ENCODE results near the gene C11orf98. TPM values are rescaled to one million over a fixed set of nuclear protein-coding genes. Genes with fewer than 3 reads are reported as not detected.
"Not testable (repeated sequence)": the region's sequence is repeated elsewhere in the genome, so short reads cannot be mapped to it uniquely, and the experiment has no call there.

C11orf98 gene
- total and polyA plus RNA-seq, 3 experiments from 2014 or later, result 118 to 182 (median 178) TPM

- peak overlapping the region; percentile 91 to 99 (median 98) for H3K27ac Mint-ChIP-seq
These were observed 43.4 kb upstream of the C11orf98 start for GRCh38 chr11:62708392-62708791.

GRCh38 chr11:62707277-62707861 lies 42.4 kb upstream of the C11orf98 start, which contains the start of the genes BSCL2 and GNG3:
BSCL2 (minus strand) TSS chr11:62707424; CDS start chr11:62707195, 229 bp downstream.
GNG3 (plus strand) TSS chr11:62707676; CDS start chr11:62708296, 620 bp downstream.
- Mint-ChIP-seq H3K9me3 (no peaks in the 10 kb centered on the region), H3K4me3 (peak within 1 kb of the TSS; percentile 90 to 100 (median 93)), H3K27ac (peak within 1 kb of the TSS; percentile 95 to 99 (median 98)), H3K27me3 (no peaks in the 10 kb centered on the region), H3K36me3 (peaks cover 3 to 28% (median 5%) of the 10 kb centered on the region in 3 donors), H3K4me1 (peaks cover 39 to 53% (median 45%) of the 10 kb centered on the region in 3 donors)
- no peak for DNase-seq
- Histone ChIP-seq H3K4me1 (ENCODE audit: insufficient read depth, low read length) (peaks cover 48% of the 10 kb centered on the region), H3K36me3 (ENCODE audit: insufficient read depth, low read length) (peaks cover 9% of the 10 kb centered on the region), H3K27ac (ENCODE audit: low read depth, low read length) (peak within 1 kb of the TSS; percentile 88), H3K27me3 (ENCODE audit: insufficient read depth, low read length, poor library complexity, severe bottlenecking) (no peaks in the 10 kb centered on the region), H3K9me3 (ENCODE audit: low read length) (no peaks in the 10 kb centered on the region), H3K4me3 (ENCODE audit: low read length) (peak within 1 kb of the TSS; percentile 91)
- ChIA-PET POLR2A (interaction anchor here (0.6 to 4.9 kb wide), 9 partner anchors 19 to 117 kb away, joined by 3 to 42 read pairs (median 7); partner anchors contain the start of genes C11orf98, CSKMT, GANAB and HNRNPUL2), CTCF (interaction anchor here (0.8 to 5.3 kb wide), 7 partner anchors 13 to 283 kb away, joined by 3 to 33 read pairs (median 4); partner anchors contain the start of gene TMEM179B)

More at GRCh38 chr11:62708392-62708791, 43.4 kb upstream of the C11orf98 start:
- Histone ChIP-seq H3K36me3 (ENCODE audit: insufficient read depth, low read length) (peaks cover 17% of the 10 kb centered on the region), H3K27me3 (ENCODE audit: insufficient read depth, low read length, poor library complexity, severe bottlenecking) (no peaks in the 10 kb centered on the region), H3K4me1 (ENCODE audit: insufficient read depth, low read length) (peaks cover 48% of the 10 kb centered on the region), H3K9me3 (ENCODE audit: low read length) (no peaks in the 10 kb centered on the region), H3K4me3 (ENCODE audit: low read length) (peak overlapping the region; percentile 91), H3K27ac (ENCODE audit: low read depth, low read length) (peak overlapping the region; percentile 88)
- Mint-ChIP-seq H3K9me3 (no peaks in the 10 kb centered on the region), H3K4me3 (peak overlapping the region; percentile 89 to 100 (median 93)), H3K36me3 (peaks cover 0 to 36% (median 3%) of the 10 kb centered on the region in 3 donors), H3K27me3 (no peaks in the 10 kb centered on the region), H3K4me1 (peaks cover 44 to 63% (median 55%) of the 10 kb centered on the region in 3 donors)
- ChIA-PET POLR2A (interaction anchor here (0.6 to 4.9 kb wide), 21 partner anchors 19 to 173 kb away, joined by 3 to 42 read pairs (median 7); partner anchors contain the start of genes B3GAT3, C11orf98, CSKMT and HNRNPUL2), CTCF (interaction anchor here (1.3 to 3.4 kb wide), 7 partner anchors 15 to 284 kb away, joined by 3 to 15 read pairs (median 7); partner anchors contain the start of genes HNRNPUL2, LBHD1, TMEM179B and TTC9C)
- DNase-seq, result no peak

GRCh38 chr11:62706850-62707247 lies 41.8 kb upstream of the C11orf98 start:
- DNase-seq, result no peak
- POLR2A ChIA-PET, result interaction anchor here (0.9 to 3.5 kb wide), 12 partner anchors 20 to 151 kb away, joined by 3 to 17 read pairs (median 6); partner anchors contain the start of genes C11orf98, CSKMT, HNRNPUL2 and LBHD1
- no peaks in the 10 kb centered on the region for H3K9me3 ChIP-seq (ENCODE audit: low read length)
- peak overlapping the region; percentile 82 for H3K4me3 ChIP-seq (ENCODE audit: low read length)
- H3K9me3 Mint-ChIP-seq, result no peaks in the 10 kb centered on the region
- H3K4me1 Mint-ChIP-seq, result peaks cover 36 to 49% (median 41%) of the 10 kb centered on the region in 3 donors
- no peaks in the 10 kb centered on the region for H3K27me3 Mint-ChIP-seq
- H3K4me3 Mint-ChIP-seq, result peak overlapping the region; percentile 70 to 91 (median 87)
- H3K36me3 Mint-ChIP-seq, result peaks cover 3 to 27% (median 4%) of the 10 kb centered on the region in 3 donors
- peaks cover 48% of the 10 kb centered on the region for H3K4me1 ChIP-seq (ENCODE audit: insufficient read depth, low read length)
- CTCF ChIA-PET, result interaction anchor here (1.0 to 5.3 kb wide), 10 partner anchors 12 to 282 kb away, joined by 3 to 33 read pairs (median 4); partner anchors contain the start of genes C11orf98, CSKMT, TMEM179B and TTC9C
- H3K27me3 ChIP-seq (ENCODE audit: insufficient read depth, low read length, poor library complexity, severe bottlenecking), result no peaks in the 10 kb centered on the region
- peak overlapping the region; percentile 49 to 99 (median 82) for H3K27ac Mint-ChIP-seq
- H3K36me3 ChIP-seq (ENCODE audit: insufficient read depth, low read length), result peaks cover 6% of the 10 kb centered on the region
- peak overlapping the region; percentile 13 for H3K27ac ChIP-seq (ENCODE audit: low read depth, low read length)

GRCh38 chr11:62705880-62706849 lies 41.2 kb upstream of the C11orf98 start:
- peak; percentile 92 to 98 (median 95) for DNase-seq
- Mint-ChIP-seq H3K4me1 (peaks cover 36 to 49% (median 41%) of the 10 kb centered on the region in 3 donors), H3K27ac (peak overlapping the region; percentile 92 to 99 (median 94)), H3K9me3 (no peaks in the 10 kb centered on the region), H3K36me3 (peaks cover 3 to 26% (median 4%) of the 10 kb centered on the region in 3 donors), H3K4me3 (peak overlapping the region; percentile 86 to 95 (median 89)), H3K27me3 (no peaks in the 10 kb centered on the region)
- H3K4me3 ChIP-seq (ENCODE audit: low read length), result peak overlapping the region; percentile 88
- peak overlapping the region; percentile 95 for H3K27ac ChIP-seq (ENCODE audit: low read depth, low read length)
- H3K27me3 ChIP-seq (ENCODE audit: insufficient read depth, low read length, poor library complexity, severe bottlenecking), result no peaks in the 10 kb centered on the region
- H3K9me3 ChIP-seq (ENCODE audit: low read length), result no peaks in the 10 kb centered on the region
- ChIA-PET CTCF (interaction anchor here (0.8 to 5.3 kb wide), 9 partner anchors 11 to 281 kb away, joined by 3 to 33 read pairs (median 3); partner anchors contain the start of genes C11orf98, CSKMT, LRRN4CL and TTC9C), POLR2A (interaction anchor here (0.8 to 2.1 kb wide), 15 partner anchors 21 to 150 kb away, joined by 3 to 17 read pairs (median 4); partner anchors contain the start of genes C11orf98, CSKMT, HNRNPUL2 and LBHD1)
- H3K4me1 ChIP-seq (ENCODE audit: insufficient read depth, low read length), result peaks cover 48% of the 10 kb centered on the region
- H3K36me3 ChIP-seq (ENCODE audit: insufficient read depth, low read length), result no peaks in the 10 kb centered on the region

- CTCF ChIA-PET, result interaction anchor here (0.8 to 5.3 kb wide), 7 partner anchors 11 to 280 kb away, joined by 3 to 33 read pairs (median 3); partner anchors contain the start of genes C11orf98, CSKMT, LRRN4CL and ZBTB3
- H3K27ac Mint-ChIP-seq, result peak overlapping the region; percentile 92 to 99 (median 94)
- no peak for DNase-seq
These were observed 40.4 kb upstream of the C11orf98 start for GRCh38 chr11:62705413-62705812.

GRCh38 chr11:62703921-62704320 lies 38.9 kb upstream of the C11orf98 start:
- H3K27me3 ChIP-seq (ENCODE audit: insufficient read depth, low read length, poor library complexity, severe bottlenecking); H3K9me3 Mint-ChIP-seq; H3K9me3 ChIP-seq (ENCODE audit: low read length); H3K4me3 ChIP-seq (ENCODE audit: low read length); DNase-seq; H3K27ac ChIP-seq (ENCODE audit: low read depth, low read length); H3K36me3 ChIP-seq (ENCODE audit: insufficient read depth, low read length); H3K27me3 Mint-ChIP-seq: not testable (repeated sequence)
- Mint-ChIP-seq H3K36me3 (peaks cover 3 to 15% (median 4%) of the 10 kb centered on the region in 3 donors), H3K27ac (peak overlapping the region in 2 of 8 donors; percentile 27 to 74), H3K4me1 (peaks cover 23 to 36% (median 31%) of the 10 kb centered on the region in 3 donors), H3K4me3 (peak overlapping the region in 1 of 7 donors; percentile 52)
- POLR2A ChIA-PET, result interaction anchor here (0.6 to 1.3 kb wide), 3 partner anchors 14 to 1262 kb away, joined by 3 to 8 read pairs (median 3); partner anchors contain the start of genes HNRNPUL2 and LRRN4CL
- H3K4me1 ChIP-seq (ENCODE audit: insufficient read depth, low read length), result peaks cover 35% of the 10 kb centered on the region
- CTCF ChIA-PET, result interaction anchor here (0.7 to 5.3 kb wide), 3 partner anchors 9 to 51 kb away, joined by 3 to 33 read pairs (median 3); no protein-coding TSS in a partner anchor

More at GRCh38 chr11:62705413-62705812, 40.4 kb upstream of the C11orf98 start:
- Histone ChIP-seq H3K4me3 (ENCODE audit: low read length) (peak overlapping the region; percentile 88), H3K4me1 (ENCODE audit: insufficient read depth, low read length) (peaks cover 45% of the 10 kb centered on the region), H3K27ac (ENCODE audit: low read depth, low read length) (peak overlapping the region; percentile 95), H3K9me3 (ENCODE audit: low read length) (no peaks in the 10 kb centered on the region), H3K27me3 (ENCODE audit: insufficient read depth, low read length, poor library complexity, severe bottlenecking) (no peaks in the 10 kb centered on the region), H3K36me3 (ENCODE audit: insufficient read depth, low read length) (no peaks in the 10 kb centered on the region)
- H3K4me1 Mint-ChIP-seq, result peaks cover 36 to 49% (median 41%) of the 10 kb centered on the region in 3 donors
- no peaks in the 10 kb centered on the region for H3K9me3 Mint-ChIP-seq
- no peaks in the 10 kb centered on the region for H3K27me3 Mint-ChIP-seq
- POLR2A ChIA-PET, result interaction anchor here (0.8 to 2.1 kb wide), 10 partner anchors 21 to 150 kb away, joined by 3 to 17 read pairs (median 4); partner anchors contain the start of genes HNRNPUL2, LBHD1, UQCC3 and ZBTB3
- H3K36me3 Mint-ChIP-seq, result peaks cover 3 to 25% (median 4%) of the 10 kb centered on the region in 3 donors
- H3K4me3 Mint-ChIP-seq, result peak overlapping the region; percentile 86 to 95 (median 89)

All from CD8-positive, alpha-beta memory T cell (primary cell).